ENCODE data around the gene IL12RB1. TPM values are rescaled to one million over a fixed set of nuclear protein-coding genes. Genes with fewer than 3 reads are reported as not detected.

The IL12RB1 gene
- total RNA-seq, 3 donors from 2014 or later, result 1.8 to 4.0 (median 2.2) TPM

DNA sequence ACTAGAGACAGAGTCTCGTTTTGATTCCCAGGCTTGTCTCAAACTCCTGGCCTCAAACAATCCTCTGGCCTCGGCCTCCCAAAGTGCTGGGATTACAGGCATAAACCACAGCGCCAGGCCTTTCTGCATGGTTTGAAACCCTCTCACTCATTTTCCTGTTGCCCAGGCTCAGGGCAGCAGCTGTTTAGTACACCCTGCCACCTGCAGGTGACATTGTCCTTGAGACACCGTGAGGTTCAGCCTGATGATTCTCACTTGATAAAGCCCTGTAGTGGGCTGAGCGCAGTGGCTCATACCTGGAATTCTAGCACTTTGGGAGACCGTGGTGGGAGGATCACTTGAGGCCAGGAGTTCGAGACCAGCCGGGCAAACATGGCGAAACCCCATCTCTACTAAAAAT lies 12.5 kb downstream of the IL12RB1 start:
- no peak for TF ChIP-seq CTCF (IDR thresholded peaks at IDR 0.05)
- ATAC-seq (no peak), DNase-seq (no peak)
- no peaks in the 10 kb centered on the region for H3K4me1 ChIP-seq (ENCODE audit: low read depth)
- H3K4me3 ChIP-seq, result no peak overlapping the region
- H3K36me3 ChIP-seq (ENCODE audit: low read depth), result no peaks in the 10 kb centered on the region
- intact Hi-C loops (cut with DNase I, micrococcal nuclease), result no loop called here
- H3K9me3 ChIP-seq, result no peaks in the 10 kb centered on the region

GRCh38 chr19:18073197-18073596 lies 13.5 kb downstream of the IL12RB1 start:
- Histone ChIP-seq H3K36me3 (ENCODE audit: low read depth) (no peaks in the 10 kb centered on the region), H3K4me3 (no peak overlapping the region), H3K9me3 (no peaks in the 10 kb centered on the region), H3K4me1 (ENCODE audit: low read depth) (no peaks in the 10 kb centered on the region)
- TF ChIP-seq CTCF (IDR thresholded peaks at IDR 0.05), result no peak
- ATAC-seq (no peak), DNase-seq (no peak)
- intact Hi-C loops (cut with DNase I, micrococcal nuclease), result no loop called here

DNA sequence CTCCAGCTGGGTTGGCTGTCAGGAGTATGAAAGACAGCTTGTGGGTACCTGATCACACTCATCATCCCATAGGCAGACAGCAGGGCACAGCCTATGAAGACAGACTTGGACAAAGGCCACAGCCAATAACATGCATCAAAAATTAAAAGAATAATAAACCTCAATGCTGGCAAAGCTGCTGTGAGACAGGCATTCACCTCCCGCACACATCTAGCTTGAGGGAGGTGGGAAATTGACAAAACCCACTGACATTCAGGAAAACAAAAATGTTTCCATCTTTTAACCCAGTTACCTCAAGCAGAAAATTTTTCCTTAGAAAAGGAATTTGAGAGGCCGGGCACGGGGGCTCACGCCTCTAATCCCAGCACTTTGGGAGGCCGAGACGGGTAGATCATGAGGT lies 14.4 kb downstream of the IL12RB1 start:
- no peak for ATAC-seq
- H3K36me3 ChIP-seq (ENCODE audit: low read depth), result no peaks in the 10 kb centered on the region
- H3K4me1 ChIP-seq (ENCODE audit: low read depth), result no peaks in the 10 kb centered on the region
- intact Hi-C loops (cut with DNase I, micrococcal nuclease), result no loop called here
- H3K4me3 ChIP-seq, result no peak overlapping the region
- no peak for DNase-seq
- H3K9me3 ChIP-seq, result no peaks in the 10 kb centered on the region
- TF ChIP-seq CTCF (IDR thresholded peaks at IDR 0.05), result no peak

DNA sequence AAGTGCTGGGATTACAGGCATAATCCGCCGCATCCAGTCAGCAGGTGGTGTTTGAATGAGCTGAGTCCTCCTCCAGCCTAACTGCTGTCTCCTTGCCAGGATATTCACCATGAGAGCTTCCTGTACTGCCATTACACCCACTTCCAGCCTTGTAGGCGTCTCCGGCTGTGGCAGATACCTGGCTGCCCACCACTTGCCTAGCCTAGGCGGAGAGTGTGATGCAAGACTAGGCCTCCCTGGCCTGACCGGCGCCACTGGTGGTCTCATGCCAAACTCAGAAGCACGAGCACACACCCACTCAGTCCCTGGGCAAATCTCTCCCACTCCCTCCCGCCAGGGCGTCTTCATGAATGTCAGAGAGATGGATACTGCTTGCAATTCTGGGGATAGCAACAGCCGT lies 16.6 kb downstream of the IL12RB1 start:
- Histone ChIP-seq H3K36me3 (ENCODE audit: low read depth) (no peaks in the 10 kb centered on the region), H3K9me3 (no peaks in the 10 kb centered on the region), H3K4me1 (ENCODE audit: low read depth) (no peaks in the 10 kb centered on the region), H3K4me3 (no peak overlapping the region)
- ATAC-seq (no peak), DNase-seq (no peak)
- intact Hi-C loops (cut with DNase I, micrococcal nuclease), result no loop called here
- no peak for TF ChIP-seq CTCF (IDR thresholded peaks at IDR 0.05)

- DNase-seq, result no peak
- ATAC-seq, result no peak
- no peaks in the 10 kb centered on the region for H3K9me3 ChIP-seq
- no peaks in the 10 kb centered on the region for H3K36me3 ChIP-seq (ENCODE audit: low read depth)
- no peak overlapping the region for H3K4me3 ChIP-seq
- intact Hi-C loops (cut with DNase I, micrococcal nuclease), result no loop called here
- H3K4me1 ChIP-seq (ENCODE audit: low read depth), result peaks cover 3% of the 10 kb centered on the region
- no peak for TF ChIP-seq CTCF (IDR thresholded peaks at IDR 0.05)
These were observed 17.4 kb downstream of the IL12RB1 start for GRCh38 chr19:18069383-18069782.

- ATAC-seq, result no peak
- no peak for TF ChIP-seq CTCF (IDR thresholded peaks at IDR 0.05)
- intact Hi-C loops (cut with DNase I, micrococcal nuclease), result no loop called here
- Histone ChIP-seq H3K9me3 (no peaks in the 10 kb centered on the region), H3K4me1 (ENCODE audit: low read depth) (peaks cover 3% of the 10 kb centered on the region), H3K4me3 (no peak overlapping the region), H3K36me3 (ENCODE audit: low read depth) (no peaks in the 10 kb centered on the region)
- no peak for DNase-seq
These were observed 18.3 kb downstream of the IL12RB1 start for GRCh38 chr19:18068395-18068794.

Measured in mucosa of descending colon (tissue), 3 donors.